Measurements from ENCODE around the gene CHCHD2. TPM values are rescaled to one million over a fixed set of nuclear protein-coding genes. Genes with fewer than 3 reads are reported as not detected.
"Not testable (repeated sequence)": the region's sequence is repeated elsewhere in the genome, so short reads cannot be mapped to it uniquely, and the experiment has no call there.

The CHCHD2 gene
- polyA plus RNA-seq, 4 donors = 256 to 315 (median 289) TPM

DNA sequence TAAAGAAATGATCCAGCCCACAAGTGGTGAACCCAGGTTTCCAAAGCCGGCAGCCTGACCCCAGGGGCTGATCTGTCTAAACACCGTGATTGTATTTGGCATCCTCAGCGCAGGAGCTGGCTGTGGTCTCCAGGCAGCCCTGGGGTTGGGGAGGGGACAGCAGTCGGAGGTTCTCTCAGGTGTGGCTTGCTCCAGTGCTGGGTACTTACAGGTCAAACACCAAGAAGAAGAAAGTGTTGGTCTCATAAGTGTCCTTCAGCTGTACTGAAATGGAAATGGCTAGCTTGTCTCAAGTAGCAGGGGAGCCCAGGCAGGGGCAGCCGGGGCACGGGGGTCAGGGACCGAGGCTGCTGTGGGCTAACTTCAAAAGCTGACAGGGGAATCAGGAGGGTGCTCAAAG lies 19.5 kb downstream of the CHCHD2 start:
- no peak for DNase-seq (ENCODE audit: low read depth in 4 of 4, low spot score in 3 of 4)

DNA sequence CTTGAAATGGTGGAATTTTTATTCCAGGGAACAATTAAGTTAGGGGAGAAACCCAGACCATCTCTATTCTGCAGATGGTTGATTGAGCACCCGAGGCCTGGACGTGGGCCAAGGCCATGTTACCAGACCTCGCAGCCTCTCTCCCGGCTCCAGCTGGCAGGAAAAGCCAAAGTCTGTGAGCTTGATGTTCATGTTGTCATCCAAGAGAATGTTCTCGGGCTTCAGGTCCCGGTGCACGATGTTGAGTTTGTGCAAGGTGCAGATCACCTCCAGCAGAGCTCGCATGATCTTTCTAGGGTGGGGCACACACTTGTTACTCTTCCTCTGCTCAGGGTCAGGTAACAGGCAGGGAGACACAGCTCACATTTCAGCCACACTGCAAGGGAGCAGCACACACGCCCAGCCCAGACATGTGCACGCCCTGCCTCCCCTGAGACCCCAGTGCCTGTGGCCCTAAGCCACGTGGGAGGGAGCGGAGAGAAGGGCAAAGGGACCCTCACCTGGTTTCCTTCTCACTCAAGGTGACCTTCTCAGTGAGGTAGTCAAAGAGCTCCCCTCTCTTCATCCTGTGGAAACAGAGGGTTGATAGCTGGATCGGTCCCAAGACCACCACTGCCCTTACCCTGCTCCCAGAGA lies 23.0 kb downstream of the CHCHD2 start:
- DNase-seq (ENCODE audit: low read depth in 4 of 4, low spot score in 3 of 4) = no peak

DNA sequence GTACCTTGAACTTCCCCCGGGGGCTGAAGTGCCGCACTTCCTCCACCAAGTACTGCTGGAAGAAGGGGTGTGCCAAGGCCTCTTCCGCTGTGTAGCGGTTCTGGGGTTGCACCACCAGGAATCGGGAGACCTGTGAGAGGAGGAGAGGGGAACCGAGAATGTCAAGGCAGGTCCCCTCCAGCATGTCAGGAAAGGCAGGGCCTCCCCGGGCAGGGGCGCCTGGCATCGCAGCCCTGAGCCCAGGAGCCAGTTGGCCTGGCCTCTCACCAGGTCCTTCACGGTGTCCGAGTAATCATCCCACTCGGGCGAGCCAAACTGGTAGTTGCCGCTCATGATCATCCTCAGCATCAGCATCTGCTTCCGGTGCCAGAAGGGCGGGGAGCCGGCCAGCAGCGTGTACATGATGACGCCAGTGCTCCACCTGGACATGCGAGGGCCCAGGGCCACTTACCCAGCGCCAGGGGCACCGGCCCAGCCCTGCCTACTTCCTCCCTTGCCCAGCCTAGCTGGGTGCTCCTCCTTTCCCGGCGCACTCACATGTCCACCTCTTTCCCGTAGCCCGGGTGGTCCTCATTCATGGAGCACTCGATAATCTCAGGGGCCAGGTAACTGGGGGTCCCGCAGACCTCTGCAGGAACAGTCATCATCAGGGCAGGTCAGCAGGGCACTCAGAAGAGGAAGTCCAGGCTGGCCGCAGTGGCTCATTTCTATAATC lies 24.5 kb downstream of the CHCHD2 start:
- DNase-seq (ENCODE audit: low read depth in 4 of 4, low spot score in 3 of 4) = no peak

DNA sequence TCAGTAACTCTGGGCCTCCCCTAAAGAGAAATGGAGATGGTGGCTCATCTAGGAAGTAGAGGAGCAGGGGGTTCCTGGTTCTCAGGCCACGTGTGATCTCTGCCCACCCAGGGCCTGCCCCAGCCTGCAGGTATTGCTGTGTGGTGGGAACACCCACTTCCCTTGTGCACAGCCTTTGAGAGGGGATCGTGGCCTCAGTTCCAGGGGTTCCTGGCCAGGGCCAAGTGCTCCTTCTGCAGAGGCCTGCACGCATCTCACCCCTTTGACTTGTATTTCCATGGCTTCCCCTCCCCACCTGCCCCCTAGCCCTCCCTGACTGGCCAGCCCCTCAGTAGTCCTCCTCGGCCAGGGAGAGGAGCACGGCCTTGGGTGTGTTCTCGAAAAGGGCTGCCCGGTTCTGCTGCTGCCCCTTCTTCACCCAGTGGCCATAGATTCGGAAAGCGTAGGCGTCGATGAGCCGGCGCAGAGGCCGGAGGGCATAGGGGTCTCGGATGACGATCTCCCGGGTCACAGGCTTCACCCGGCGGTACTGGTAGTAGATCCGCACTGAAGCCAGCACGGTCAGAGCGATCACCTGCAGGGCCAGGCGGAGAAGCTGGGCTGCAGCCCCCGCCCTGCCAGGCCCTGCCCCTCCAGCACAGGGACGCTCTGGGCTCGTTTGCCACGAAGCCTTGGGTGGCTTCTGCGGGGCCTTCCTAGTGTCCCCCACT lies 25.4 kb downstream of the CHCHD2 start:
- not testable (repeated sequence) for DNase-seq (ENCODE audit: low read depth in 4 of 4, low spot score in 3 of 4)

DNA sequence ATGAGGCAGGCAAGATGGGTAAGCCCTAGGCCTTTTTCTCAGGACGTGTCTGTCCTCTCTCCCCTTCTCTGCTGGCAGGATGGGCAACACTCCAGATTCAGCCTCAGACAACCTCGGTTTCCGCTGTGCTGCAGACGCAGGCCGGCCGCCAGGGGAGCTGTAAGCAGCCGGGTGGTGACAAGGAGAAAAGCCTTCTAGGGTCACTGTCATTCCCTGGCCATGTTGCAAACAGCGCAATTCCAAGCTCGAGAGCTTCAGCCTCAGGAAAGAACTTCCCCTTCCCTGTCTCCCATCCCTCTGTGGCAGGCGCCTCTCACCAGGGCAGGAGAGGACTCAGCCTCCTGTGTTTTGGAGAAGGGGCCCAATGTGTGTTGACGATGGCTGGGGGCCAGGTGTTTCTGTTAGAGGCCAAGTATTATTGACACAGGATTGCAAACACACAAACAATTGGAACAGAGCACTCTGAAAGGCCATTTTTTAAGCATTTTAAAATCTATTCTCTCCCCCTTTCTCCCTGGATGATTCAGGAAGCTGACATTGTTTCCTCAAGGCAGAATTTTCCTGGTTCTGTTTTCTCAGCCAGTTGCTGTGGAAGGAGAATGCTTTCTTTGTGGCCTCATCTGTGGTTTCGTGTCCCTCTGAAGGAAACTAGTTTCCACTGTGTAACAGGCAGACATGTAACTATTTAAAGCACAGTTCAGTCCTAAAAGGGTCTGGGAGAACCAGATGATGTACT lies 26.7 kb downstream of the CHCHD2 start:
- no peak for DNase-seq (ENCODE audit: low read depth in 4 of 4, low spot score in 3 of 4)

DNA sequence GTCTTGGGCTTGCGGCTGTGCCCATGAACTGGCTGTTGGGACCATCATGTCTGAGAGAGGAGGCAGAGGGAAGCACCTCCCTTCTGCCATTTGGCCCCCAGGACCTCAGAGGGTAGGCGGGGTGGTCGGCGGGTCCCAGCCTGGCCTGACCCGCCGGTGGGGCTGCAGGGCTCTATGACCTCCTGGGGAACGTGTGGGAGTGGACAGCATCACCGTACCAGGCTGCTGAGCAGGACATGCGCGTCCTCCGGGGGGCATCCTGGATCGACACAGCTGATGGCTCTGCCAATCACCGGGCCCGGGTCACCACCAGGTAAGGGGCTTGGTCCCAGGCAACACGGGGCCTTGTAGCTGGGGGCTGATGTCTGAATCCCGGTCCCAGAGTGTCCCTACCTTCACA lies 28.1 kb downstream of the CHCHD2 start:
- no peak for DNase-seq (ENCODE audit: low read depth in 4 of 4, low spot score in 3 of 4)

DNA sequence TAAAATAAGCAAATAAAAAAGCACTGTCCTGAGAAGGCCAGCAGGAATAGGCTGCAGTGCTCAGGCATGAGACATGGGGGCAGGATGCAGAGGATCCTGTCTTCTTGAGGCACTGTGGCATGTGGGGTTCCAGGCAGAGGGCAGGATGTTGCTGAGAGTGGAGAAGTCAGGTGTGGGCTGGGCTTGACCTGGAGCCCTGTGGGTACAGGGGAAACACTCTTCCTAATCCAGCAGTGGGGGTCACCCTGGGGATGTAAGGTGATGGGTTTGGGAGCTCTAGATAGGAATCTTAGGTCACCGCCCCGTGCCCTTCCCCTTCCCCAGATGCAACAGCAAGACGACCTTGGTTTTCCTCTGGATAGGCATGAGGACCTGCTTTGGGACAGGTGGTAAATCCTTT lies 28.6 kb downstream of the CHCHD2 start:
- DNase-seq (ENCODE audit: low read depth in 4 of 4, low spot score in 3 of 4) = no peak

DNA sequence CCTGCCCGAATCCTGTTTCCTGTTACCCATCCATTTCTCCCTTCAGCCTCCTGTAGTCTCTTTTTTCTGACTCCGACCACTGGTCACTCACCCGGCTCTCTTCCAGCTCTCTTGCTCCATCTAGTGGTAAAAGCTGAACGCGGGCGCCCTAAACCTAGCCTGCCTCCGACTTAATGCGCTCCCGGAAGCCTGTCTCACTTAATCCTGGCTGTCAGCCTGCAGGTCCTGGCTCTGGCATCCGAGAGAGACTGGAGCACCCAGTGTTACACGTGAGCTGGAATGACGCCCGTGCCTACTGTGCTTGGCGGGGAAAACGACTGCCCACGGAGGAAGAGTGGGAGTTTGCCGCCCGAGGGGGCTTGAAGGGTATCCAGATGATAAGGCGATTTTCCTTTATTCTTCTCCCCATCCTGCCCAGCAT lies 31.9 kb downstream of the CHCHD2 start:
- DNase-seq (ENCODE audit: low read depth in 4 of 4, low spot score in 3 of 4) = peak in 3 of 4 donors; percentile 73 to 76 (median 74)

DNA sequence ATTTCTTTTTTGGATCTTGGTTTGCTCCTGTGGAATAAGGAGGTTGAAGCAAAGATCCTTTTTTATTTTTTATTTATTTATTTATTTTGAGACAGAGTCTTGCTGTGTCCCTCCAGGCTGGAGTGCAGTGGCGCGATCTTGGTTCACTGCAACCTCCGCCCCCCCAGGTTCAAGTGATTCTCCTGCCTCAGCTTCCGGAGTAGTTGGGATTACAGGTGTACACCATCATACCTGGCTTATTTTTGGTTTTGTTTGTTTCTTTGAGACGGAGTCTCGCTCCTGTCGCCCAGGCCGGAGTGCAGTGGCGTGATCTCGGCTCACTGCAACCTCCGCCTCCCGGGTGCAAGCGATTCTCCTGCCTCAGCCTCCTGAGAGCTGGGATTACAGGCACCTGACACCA lies 39.9 kb downstream of the CHCHD2 start:
- not testable (repeated sequence) for DNase-seq (ENCODE audit: low read depth in 4 of 4, low spot score in 3 of 4)

DNA sequence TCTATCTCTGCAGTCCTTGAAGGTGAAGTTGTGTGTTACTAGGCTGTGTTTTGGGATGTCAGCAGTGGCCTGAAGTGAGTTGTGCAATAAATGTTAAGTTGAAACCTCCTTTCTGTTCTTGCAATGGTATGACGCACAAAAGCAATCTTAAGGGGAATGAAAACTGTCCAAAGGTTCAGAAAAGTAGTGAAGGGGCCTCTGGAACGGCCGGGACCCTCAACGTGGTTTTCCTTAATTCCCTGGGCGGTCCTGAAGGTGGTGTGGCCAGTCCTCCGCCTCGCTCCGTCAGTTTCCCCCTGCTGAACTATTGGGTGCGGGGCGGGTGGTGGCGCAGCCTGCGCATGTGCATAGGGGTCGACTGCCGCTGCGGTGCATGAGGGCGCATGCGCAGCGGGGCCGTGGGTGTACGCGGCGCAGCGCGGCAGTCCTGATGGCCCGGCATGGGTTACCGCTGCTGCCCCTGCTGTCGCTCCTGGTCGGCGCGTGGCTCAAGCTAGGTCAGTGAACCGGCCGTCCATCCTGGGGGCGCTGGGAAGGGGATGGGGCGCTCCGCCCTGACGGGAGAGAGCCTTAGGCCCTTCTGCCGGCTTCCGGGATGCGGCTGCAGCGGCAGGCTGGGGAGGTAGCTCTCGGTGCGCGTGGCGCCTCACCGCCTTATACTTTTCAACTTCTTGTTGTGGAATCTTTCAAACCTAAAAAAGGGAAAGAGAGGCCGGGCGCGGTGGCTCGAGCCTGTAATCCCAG lies 42.2 kb downstream of the CHCHD2 start, which contains the start of gene SUMF2:
SUMF2 (plus strand) TSS at position 405 of the 744 bp plus-strand sequence; CDS start at position 431, 26 bp downstream.
- peak; percentile 76 to 89 (median 82) for DNase-seq (ENCODE audit: low read depth in 4 of 4, low spot score in 3 of 4)

DNA sequence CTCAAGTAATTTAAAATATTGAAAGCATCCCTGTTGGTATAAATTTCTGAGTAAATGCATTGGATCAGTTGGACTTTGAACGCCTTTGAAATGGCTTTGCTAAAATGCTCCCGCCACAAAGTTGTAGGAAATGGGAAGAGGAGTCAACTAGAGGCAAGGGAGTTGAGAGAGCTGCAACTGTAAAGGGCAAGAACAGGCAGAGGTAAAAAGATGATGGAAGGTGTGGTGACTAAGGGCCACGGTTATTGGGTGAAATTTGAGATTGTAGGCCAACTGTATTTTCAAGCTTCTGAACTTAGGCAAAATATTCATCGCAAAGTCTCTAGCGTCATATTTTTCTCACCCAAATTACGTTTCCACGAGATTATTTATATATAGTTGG lies 42.8 kb downstream of the CHCHD2 start:
- no peak for DNase-seq (ENCODE audit: low read depth in 4 of 4, low spot score in 3 of 4)

DNA sequence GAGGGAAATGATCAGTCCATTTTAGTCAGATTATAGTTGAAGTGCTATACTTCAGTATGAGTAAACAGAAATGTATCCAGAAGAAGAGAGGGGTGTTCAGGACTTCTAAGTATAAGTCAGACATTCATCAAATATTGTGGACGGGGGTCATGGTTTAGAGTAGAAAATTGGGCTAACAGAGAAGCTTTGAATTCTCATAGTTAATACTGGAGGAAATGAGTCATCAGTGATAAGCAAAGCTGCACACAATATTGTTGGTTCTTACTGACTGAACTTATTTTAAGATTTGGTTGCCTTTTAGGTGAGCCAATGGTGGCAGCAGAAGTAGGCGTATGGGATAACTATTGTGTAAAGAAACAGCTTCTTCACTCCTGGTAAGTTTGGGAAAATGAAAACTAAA lies 43.9 kb downstream of the CHCHD2 start:
- DNase-seq (ENCODE audit: low read depth in 4 of 4, low spot score in 3 of 4) = no peak

DNA sequence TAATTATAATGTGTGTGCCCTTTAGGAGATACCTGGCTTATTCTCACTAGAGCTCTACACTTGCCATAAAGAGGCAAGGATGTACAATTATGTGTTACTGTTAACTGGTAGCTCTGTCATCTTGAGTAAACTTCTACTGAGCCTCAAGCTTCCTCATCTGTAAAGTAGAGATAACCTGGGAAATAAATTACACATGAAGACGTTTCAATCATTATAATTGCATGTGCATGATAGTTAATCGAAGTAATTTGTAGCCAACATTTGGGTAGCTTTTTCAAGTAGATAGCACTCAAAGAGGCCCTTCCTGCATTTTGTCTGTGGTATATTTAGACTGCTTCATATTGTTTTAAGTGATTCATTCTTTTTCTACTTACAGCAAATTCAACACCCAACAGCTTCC lies 52.3 kb downstream of the CHCHD2 start:
- DNase-seq (ENCODE audit: low read depth in 4 of 4, low spot score in 3 of 4) = no peak

DNA sequence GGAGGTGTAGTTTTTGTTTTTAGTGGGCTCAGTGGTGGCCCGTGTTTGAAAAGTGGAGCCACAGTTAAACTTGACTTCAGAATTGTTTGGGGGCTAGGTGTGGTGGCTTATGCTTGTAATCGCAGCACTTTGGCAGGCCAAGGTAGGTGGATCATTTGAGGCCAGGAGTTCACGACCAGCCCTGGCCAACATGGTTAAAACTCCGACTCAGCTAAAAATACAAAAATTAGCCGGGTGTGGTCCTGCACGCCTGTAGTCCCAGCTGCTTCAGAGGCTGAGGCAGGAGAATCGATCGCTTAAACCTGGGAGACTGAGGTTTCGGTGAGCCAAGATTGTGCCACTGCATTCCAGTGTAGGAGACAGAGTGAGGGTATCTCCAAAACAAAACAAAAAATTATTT lies 52.9 kb downstream of the CHCHD2 start:
- DNase-seq (ENCODE audit: low read depth in 4 of 4, low spot score in 3 of 4) = no peak

Other genes with a start within 250 kb of the CHCHD2 start
- under 1 TPM; 0.17 to 0.46 (median 0.32) TPM for gene SEPTIN14, start 243.7 kb downstream of the CHCHD2 start, polyA plus RNA-seq (ENCODE audit: insufficient read length in 4 of 4)
- gene ZNF713, start 219.0 kb downstream of the CHCHD2 start, polyA plus RNA-seq (ENCODE audit: insufficient read length in 4 of 4) = 10 to 100 TPM; 11.2 to 14.1 (median 12.3) TPM
- gene MRPS17, start 154.6 kb downstream of the CHCHD2 start, polyA plus RNA-seq (ENCODE audit: insufficient read length in 4 of 4) = 10 to 100 TPM; 16.7 to 22.8 (median 18.4) TPM
- 100 to 1,000 TPM; 109 to 141 (median 124) TPM for gene NIPSNAP2, start 141.9 kb downstream of the CHCHD2 start, polyA plus RNA-seq (ENCODE audit: insufficient read length in 4 of 4)
- gene PSPH, start 55.0 kb downstream of the CHCHD2 start, polyA plus RNA-seq (ENCODE audit: insufficient read length in 4 of 4) = 10 to 100 TPM; 35.0 to 44.4 (median 37.1) TPM
- 100 to 1,000 TPM; 201 to 229 (median 221) TPM for gene CCT6A, start 54.7 kb downstream of the CHCHD2 start, polyA plus RNA-seq (ENCODE audit: insufficient read length in 4 of 4)
- gene SUMF2, start 42.2 kb downstream of the CHCHD2 start, polyA plus RNA-seq (ENCODE audit: insufficient read length in 4 of 4) = 100 to 1,000 TPM in 3 of 4 donors, 10 to 100 TPM in 1; 74.6 to 143 (median 127) TPM
- gene PHKG1, start 13.5 kb downstream of the CHCHD2 start, polyA plus RNA-seq (ENCODE audit: insufficient read length in 4 of 4) = 1 to 10 TPM in 2 of 4 donors, under 1 TPM in 2; 0.94 to 1.5 (median 1.1) TPM
- gene NUPR2, start 9.9 kb upstream of the CHCHD2 start, polyA plus RNA-seq (ENCODE audit: insufficient read length in 4 of 4) = 1 to 10 TPM; 2.0 to 4.3 (median 2.8) TPM

Measured in right renal pelvis (tissue), 4 donors.